ENCODE results near the gene CSRNP3.

GRCh38 chr2:165456027-165456426 is 13.5 kb upstream of the CSRNP3 start:
- TF ChIP-seq CTCF (IDR thresholded peaks at IDR 0.05) (no peak), EZH2 (IDR thresholded peaks at IDR 0.05; ENCODE audit: borderline replicate concordance, insufficient read depth, low read depth, low read length, poor library complexity, severe bottlenecking) (no peak)
